ENCODE results near the gene ZNRF2.
A peak's percentile ranks its signal among the peaks of the same experiment; 100 is the strongest.

ZNRF2 gene

GRCh38 chr7:30284298-30285066 is at the start of gene ZNRF2:
Gene ZNRF2, plus strand, starts transcription at chr7:30284597. Its CDS starts 761 bp downstream, at chr7:30285358.
- DNase-seq: peak; percentile 99

- DNase-seq: peak; percentile 63
These were observed 47.1 kb upstream of the ZNRF2 start for GRCh38 chr7:30237271-30237695.

DNA sequence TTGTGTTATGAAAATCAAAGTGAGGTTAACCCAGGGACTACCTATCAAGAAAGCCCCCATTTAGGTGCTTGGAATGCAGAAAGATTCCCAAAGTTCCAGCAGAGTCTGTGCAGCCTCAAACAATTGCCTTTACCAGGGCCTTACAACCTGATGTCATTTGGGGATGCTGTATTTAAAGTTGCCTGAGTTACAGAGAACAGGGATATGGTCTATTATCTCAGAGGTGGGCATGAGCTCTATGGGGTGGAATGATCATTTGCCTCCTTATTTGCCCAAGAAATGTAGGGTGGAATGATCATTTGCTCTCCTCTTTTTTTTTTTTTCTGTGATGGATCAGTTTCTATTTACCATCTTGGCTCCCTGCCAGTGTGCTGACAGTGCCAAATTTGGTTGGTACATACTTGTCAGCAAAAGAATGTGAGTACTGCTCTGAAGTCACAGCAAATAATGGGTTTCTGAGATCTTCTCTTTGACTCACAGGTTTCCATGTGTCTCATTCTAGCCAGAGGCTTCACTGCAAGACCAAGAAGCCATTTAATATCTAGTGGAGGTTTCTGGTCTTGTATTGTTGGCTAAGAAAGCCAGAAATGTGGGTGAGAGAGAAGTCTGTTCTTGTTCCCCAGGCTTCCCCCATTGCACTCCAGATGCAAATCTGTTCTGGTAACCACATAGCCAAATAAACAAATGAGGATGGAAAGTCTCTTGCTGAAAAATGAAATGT is 45.5 kb upstream of the ZNRF2 start:
- peak; percentile 84 for DNase-seq

DNA sequence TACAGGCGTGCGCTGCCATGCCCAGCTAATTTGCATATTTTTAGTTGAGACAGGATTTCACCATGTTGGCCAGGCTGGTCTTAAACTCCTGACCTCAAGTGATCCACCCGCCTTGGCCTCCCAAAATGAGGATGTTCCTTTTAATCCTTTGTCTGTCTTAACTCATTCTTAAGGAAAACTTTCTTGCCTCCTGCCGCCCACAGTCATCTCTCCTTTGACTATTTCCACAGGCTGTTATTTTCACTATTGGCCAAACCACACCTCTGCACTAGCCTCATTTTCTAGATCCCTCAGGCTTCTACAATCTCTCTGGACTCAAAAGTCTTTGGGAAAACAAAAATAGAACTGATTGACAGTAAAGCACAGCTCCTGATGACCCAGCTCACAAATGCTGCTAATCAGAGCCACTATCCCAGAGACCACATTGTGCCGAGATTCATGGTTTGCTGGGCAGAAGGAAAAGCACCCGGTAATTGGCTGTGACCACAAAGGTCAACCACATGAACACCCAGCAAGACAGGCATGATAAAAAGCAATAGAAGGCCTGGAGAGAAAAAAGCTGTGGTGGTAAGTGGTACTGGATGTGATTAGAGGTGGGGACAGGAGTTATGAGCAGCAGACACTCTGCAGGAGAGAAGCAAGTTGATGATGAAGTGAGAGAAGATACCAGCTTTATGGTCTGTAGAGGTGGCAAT is 44.1 kb upstream of the ZNRF2 start:
- no peak for DNase-seq

DNA sequence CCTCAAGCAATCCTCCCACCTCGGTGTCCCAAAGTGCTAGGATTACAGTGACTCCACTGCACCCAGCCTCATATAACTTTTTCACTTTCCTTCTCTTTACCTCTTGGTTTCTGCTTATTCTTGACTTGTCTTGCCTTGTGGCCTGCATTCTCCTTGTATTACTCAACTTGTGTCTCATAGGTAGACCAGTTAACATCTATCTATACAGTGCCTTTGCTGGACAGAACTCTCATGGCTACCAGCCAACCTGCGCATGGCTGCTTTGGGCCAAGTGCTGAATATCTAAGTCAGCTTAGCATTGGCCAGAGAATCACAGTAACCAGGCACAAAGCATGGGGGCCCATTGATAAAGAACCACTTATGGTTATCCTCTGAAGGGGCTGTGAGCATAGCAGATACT is 42.6 kb upstream of the ZNRF2 start:
- no peak for DNase-seq

GRCh38 chr7:30244340-30244739 is 40.1 kb upstream of the ZNRF2 start:
- no peak for DNase-seq

DNA sequence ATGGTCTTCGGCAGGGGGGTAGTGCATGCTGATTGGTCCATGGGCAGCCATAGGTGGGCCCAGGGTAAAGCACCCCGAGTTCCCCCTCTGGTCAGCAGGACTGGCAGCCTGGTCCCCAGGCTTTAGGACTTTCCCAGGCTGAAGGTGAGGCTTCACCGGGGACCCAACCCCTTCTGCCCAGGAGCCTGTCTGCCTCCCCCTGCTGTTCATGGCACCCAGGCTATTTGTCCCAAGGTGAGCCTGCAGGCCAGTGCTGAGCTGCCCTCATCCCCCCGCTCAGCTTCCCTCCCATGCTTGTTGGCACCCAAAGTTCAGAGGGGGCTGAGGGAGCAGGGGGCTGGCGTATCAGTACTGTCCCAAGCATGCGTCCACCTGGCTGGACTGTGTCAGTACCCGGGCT is 38.5 kb upstream of the ZNRF2 start:
- DNase-seq: no peak

GRCh38 chr7:30246392-30246791 is 38.0 kb upstream of the ZNRF2 start:
- no peak for DNase-seq

DNA sequence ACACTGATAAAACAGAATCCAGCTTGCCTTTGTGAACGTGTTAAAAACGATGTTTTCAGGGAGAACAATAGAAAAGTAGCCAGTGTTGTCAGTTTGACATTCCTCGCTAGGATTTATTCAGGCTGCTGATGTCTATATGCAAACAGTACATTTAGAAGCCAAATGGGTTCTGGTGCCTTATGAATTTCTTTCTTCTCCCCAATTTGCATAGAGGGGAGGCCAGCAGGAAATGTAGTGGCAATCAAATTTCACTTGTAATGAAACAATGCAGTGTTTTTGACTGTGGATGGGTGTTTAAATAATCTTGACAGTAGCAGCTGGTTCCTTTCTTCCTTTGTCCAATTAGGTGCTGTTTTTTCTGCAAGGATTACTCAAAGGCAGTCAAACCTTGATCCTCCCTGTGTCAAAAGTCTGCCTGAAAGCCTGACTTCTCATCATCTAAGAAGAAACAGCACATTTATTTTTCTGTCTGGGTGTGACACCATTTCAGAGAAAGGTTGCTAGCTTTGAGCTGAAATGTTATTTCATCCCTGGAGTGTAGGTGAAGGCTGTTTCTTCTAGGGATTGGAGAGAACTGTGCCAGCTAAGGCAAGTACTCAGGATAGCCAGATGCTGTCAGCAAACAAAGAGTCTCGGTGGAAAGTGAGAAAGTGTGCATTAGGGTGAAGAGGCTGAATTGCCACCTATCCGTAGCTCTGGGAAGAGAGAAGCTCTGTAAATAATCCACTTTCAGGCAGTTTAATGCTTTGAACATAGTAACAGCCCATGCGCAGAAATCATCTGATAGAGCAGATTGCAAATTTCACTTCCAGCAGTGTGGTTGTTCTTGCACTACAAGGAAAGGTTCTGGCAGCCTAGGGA is 36.6 kb upstream of the ZNRF2 start:
- peak; percentile 82 for DNase-seq

GRCh38 chr7:30249316-30249715 is 35.1 kb upstream of the ZNRF2 start:
- no peak for DNase-seq

DNA sequence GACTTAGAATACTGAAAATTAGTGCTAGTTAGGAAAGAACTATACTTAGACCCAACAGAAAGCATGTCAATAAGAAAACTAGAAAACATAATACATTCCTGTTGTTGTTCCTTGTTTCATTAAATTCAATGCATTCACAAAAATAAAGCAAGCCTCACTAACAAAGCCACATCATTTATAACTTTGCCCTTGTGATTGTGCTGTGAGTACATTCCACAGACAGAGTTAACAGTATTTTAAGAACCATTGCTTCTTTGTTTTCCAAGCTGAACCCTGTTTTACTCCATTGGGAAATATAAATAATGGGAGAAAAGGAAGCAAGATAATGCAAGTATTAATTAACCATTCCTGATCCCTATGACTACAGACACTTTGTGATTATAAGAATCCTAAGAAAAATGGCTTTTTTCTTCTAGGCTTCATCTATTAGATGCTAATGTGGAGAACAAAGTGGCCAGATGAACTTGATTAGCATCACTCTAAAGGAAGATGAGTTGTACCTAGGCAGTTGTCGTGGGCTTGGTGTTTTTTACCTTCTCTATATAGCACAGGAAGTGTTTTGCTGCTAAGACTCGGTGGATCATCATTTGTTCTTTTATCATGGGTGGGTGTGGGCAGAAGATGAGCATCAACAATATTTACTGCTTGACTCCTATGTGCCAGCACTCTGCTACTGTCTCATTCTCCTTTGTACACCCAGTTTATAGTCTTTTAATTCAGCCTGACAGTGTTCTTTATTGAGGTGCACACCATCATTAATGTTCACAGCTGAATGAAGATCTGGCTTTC is 34.2 kb upstream of the ZNRF2 start:
- no peak for DNase-seq

DNA sequence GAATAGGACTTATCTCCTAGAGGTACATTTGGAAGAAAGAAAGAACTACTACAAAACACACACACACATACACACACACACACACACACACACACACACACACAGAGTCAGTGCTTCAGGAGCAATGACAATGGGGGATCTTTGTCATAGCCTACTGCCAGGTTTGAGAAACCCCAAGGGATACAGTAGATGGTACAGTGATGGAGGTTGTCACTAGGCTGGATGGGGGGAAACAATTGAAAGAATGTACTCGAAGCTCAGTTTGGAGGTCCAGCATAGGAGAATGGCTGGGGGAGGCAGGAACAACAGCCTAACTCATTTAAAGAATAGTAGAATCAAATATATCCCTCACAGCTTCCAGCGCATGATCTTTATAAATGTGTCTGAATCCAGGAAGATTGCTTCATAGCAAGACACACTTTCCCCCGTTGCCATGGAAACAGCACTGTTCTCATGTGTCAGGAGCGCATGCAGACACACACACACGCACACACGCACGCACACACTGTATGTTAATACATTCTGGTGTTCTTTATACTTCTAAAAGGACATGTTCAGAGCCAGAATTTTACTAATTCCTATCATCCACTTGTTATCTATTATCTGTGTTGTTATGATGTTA is 32.6 kb upstream of the ZNRF2 start:
- DNase-seq: no peak

- peak; percentile 40 for DNase-seq
These were observed 31.3 kb upstream of the ZNRF2 start for GRCh38 chr7:30252885-30253795.

GRCh38 chr7:30253796-30254165 is 30.6 kb upstream of the ZNRF2 start:
- DNase-seq: no peak

DNA sequence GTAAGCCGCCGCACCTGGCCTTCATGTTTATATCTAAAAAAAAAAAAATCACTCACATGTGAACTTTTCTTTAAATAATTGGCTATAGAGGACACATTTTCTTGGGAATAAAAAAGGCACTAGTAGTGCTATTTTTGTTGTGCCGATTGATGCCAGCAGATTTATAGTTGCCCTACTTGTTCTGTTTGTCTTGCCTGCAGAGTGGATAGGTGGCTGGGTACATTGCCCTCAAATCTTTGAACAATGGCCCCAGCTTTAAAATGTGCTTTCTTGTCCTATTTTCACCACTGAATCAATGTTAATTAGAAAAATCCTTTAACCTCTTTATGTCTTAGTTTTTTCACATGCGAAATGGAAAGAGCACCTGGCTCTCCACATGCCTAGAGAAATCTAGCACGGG is 30.1 kb upstream of the ZNRF2 start:
- DNase-seq: no peak

DNA sequence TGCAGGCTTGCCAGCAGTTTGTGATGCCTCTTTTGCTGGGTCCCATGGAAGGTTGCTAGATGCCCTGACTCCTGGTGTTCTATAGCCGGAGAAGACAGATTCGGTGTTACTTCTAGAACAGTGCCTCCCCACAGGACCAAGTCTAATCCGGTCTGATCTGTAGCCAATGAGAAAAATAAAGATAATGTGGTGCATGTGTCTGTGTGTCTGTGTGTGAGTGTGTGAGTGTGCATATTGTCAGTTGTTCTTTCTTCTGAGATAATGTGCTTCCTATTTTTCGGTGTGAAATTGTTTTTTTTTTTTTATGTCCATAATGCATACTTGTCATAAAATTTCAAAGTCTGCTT is 29.7 kb upstream of the ZNRF2 start:
- no peak for DNase-seq

GRCh38 chr7:30255064-30255769 is 29.2 kb upstream of the ZNRF2 start:
- DNase-seq: no peak

- DNase-seq: no peak
These were observed 28.0 kb upstream of the ZNRF2 start for GRCh38 chr7:30256349-30256858.

DNA sequence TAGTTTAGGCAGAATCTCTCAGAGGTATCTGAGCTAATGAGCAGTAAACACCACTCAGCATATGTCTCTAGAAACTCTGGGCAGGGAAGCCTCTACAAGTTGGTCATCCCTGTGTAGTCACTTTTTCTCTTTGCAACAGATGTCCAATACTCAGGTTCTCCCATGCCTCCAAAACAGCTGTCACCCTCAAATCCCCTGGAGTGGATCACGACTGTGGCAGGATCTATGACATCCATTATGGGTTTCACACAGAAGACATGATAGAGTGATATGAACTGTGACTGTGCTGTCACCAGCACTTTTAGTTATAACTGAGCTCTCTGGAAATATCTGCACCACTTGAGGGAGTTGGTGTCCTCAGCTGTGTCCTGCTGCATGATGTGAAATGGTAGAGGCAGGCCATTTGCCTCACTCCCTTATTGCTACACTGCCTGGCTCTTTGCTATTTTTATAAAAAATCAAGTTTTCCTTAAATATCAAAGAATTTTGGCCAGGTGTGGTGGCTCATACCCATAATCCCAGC is 24.1 kb upstream of the ZNRF2 start:
- no peak for DNase-seq

Measured in NCI-H1105 treated with DMSO at 0.1 percent for 48 hours (cell line).